ENCODE results near the gene WNT3.

Gene WNT3

DNA sequence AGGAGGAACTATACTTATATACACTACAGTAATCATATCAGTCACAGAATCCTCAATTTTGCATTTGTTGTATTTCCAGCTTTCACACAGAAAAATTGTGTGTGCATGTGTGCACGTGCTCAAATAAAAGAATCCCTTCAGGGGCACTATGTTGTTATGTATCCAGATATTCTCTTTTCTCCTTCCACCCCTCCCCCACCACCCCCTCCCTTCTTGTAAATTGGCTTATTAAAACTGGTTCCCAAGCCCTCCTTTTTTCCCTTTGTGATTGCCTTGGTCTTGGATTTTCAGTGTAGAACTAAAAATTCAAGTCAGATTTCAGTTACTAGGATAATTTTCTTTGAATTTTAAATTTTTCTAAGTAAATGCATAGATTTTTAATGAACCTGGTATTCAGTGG lies 86.3 kb downstream of the WNT3 start:
- TF ChIP-seq, protein P1, sequence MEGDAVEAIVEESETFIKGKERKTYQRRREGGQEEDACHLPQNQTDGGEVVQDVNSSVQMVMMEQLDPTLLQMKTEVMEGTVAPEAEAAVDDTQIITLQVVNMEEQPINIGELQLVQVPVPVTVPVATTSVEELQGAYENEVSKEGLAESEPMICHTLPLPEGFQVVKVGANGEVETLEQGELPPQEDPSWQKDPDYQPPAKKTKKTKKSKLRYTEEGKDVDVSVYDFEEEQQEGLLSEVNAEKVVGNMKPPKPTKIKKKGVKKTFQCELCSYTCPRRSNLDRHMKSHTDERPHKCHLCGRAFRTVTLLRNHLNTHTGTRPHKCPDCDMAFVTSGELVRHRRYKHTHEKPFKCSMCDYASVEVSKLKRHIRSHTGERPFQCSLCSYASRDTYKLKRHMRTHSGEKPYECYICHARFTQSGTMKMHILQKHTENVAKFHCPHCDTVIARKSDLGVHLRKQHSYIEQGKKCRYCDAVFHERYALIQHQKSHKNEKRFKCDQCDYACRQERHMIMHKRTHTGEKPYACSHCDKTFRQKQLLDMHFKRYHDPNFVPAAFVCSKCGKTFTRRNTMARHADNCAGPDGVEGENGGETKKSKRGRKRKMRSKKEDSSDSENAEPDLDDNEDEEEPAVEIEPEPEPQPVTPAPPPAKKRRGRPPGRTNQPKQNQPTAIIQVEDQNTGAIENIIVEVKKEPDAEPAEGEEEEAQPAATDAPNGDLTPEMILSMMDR (conservative IDR thresholded peaks at IDR 0.05; ENCODE audit: control insufficient read depth, insufficient read depth, low read depth, low read length): no peak
- no peak for DNase-seq (ENCODE audit: low read depth)
- no peak overlapping the region for H3K4me3 ChIP-seq (ENCODE audit: control insufficient read depth, low read depth, low read length)

DNA sequence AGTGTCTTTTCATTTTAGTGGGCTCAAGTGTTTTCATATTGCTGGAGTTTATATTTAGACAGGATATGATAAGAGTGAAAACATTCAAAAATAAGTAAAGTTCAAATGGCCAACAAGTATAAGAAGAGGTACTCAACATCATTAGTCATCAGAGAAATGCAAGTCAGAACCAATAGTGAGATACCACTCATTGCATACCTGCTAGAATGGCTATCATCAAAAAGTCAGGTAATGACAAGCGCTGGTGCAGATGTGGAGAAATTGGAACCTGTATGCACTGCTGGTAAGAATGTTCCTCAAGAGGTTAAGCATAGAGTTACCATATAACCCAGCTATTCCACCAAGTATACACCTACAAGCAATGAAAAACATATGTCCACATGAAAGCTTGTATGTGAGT lies 87.8 kb downstream of the WNT3 start:
- DNase-seq (ENCODE audit: low read depth): no peak
- TF ChIP-seq, protein P1 (conservative IDR thresholded peaks at IDR 0.05; ENCODE audit: control insufficient read depth, insufficient read depth, low read depth, low read length): no peak
- no peak overlapping the region for H3K4me3 ChIP-seq (ENCODE audit: control insufficient read depth, low read depth, low read length)

DNA sequence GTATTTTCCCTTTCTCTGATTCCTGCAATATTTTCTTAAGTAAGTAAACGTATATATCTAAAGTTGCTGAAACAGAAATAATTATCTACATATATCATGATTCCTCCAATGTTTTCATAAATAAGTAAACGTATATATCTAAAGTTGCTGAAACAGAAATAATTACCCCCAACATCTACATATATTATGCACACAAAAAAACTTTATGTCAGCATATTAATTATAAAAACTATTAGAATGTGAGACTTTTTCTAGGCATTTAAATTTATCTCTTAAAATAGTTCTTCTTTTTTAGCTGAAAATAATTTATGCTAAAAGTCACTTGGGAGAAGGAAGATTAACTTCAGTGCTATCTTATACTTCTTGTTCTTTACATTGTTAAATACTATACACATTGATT lies 88.5 kb downstream of the WNT3 start:
- no peak for DNase-seq (ENCODE audit: low read depth)
- TF ChIP-seq, protein P1 (conservative IDR thresholded peaks at IDR 0.05; ENCODE audit: control insufficient read depth, insufficient read depth, low read depth, low read length): no peak
- no peak overlapping the region for H3K4me3 ChIP-seq (ENCODE audit: control insufficient read depth, low read depth, low read length)

DNA sequence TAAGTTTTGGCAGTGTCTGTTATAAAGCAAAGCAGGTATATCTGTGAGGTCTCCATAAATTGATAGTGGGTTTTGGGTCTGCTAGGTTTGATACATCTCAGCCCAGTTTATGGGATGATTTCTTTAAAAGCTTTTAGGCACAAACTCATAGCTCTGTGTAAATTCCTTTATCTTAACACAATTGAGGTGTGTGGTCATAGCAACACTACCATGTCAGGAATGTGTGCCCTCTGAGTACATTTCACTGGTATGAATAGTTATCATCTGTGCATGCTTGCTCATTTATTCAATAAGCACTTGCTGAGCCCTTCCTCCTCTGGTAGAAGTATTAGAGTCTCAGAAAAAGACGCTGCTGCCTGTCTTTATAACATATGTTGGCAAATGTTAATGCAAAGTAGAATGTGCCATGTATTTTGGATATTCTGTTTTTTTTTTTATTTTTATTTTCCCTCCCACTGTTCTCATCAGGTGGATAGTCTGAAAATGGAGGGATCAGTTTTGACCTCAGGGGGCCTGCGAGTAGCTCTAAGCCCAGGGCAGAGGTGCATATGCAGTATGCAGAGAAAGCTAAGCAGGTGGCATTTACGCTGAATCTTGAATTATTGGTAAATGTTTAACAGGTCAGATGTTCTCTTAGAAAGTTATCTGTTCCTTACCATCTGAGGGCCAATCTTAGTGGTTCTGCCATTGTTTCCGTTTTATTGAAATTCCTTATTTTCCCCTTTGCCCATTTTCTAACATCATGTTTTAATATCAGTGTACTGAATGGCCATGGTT lies 90.7 kb downstream of the WNT3 start:
- H3K4me3 ChIP-seq (ENCODE audit: control insufficient read depth, low read depth, low read length): no peak overlapping the region
- TF ChIP-seq, protein P1 (conservative IDR thresholded peaks at IDR 0.05; ENCODE audit: control insufficient read depth, insufficient read depth, low read depth, low read length): no peak
- DNase-seq (ENCODE audit: low read depth): peak; percentile 47

DNA sequence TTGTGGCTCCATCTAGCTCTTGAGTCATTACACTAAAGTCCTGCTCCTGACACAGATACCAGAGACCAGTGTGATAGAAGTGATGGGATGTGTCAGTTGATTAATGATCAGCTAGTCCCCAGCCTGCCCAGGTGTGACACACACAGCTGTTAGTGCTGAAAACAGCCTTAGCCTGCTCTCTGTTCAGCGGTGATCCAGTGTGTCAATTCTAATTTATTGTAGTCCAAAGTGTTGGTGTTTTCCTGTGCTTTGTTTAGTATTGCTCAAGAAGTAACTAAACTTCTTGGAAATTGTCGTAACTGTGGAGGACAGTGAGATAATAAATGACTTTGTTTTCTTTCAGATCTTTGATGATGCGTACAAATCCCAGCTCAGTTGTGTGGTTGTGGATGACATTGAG lies 92.3 kb downstream of the WNT3 start:
- H3K4me3 ChIP-seq (ENCODE audit: control insufficient read depth, low read depth, low read length): no peak overlapping the region
- TF ChIP-seq, protein P1 (conservative IDR thresholded peaks at IDR 0.05; ENCODE audit: control insufficient read depth, insufficient read depth, low read depth, low read length): no peak
- peak; percentile 61 for DNase-seq (ENCODE audit: low read depth)

DNA sequence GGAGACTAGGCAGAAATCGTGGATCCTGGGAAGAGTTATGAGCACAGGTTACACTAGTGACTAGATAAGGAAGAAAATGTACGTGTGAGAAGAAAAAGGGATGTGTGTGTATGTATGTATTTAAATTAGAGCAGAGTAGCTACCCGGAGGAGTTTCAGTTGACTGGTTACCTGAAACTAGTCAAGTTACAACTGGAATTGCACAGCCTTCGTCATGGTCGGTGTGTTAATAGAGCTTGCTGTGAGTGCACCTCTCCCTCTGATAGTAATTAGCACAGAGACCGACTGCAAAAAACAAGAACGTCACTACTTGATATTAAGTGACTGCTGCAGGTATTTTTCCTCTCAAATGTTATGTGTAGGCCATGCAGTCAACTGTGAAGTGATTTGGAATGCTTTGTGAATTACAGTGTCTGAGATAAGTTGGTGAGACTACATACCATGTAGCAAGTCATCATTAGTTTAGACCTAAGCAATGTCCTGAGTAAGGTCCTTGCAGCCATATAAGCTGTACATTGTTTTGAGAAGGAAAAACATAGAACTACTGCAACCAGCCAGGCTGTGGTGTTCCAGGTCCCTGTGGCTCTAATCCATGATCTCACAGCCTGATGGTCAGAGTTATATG lies 95.7 kb downstream of the WNT3 start:
- TF ChIP-seq, protein P1 (conservative IDR thresholded peaks at IDR 0.05; ENCODE audit: control insufficient read depth, insufficient read depth, low read depth, low read length): no peak
- DNase-seq (ENCODE audit: low read depth): no peak
- no peak overlapping the region for H3K4me3 ChIP-seq (ENCODE audit: control insufficient read depth, low read depth, low read length)
